Fibroblast of mammary gland (primary cell): Measurements from ENCODE around the gene GUCA2B.

Experiments
- DNase-seq: peaks from one replicate; pipeline ENCODE4 v3.0.0-alpha.2; 2010; ENCODE audit warnings: low read depth
- H3K4me3 ChIP-seq: 2 replicates; pipeline ENCODE4 v1.5.1; 2011; ENCODE audit warnings: low read depth, mild to moderate bottlenecking, low read length, moderate library complexity; ENCODE audit not compliant: control insufficient read depth
- TF ChIP-seq, protein P1 (sequence below): conservative IDR thresholded peaks from 2 replicates; pipeline ENCODE4 v1.5.1; 2011; ENCODE audit warnings: low read depth, low read length, inconsistent platforms; ENCODE audit not compliant: control insufficient read depth, insufficient read depth

Gene GUCA2B

GRCh38 chr1:42140191-42140590, 13.0 kb upstream of the GUCA2B start:
- DNase-seq: no peak
- H3K4me3 ChIP-seq: no peak overlapping the region
- TF ChIP-seq, protein P1, sequence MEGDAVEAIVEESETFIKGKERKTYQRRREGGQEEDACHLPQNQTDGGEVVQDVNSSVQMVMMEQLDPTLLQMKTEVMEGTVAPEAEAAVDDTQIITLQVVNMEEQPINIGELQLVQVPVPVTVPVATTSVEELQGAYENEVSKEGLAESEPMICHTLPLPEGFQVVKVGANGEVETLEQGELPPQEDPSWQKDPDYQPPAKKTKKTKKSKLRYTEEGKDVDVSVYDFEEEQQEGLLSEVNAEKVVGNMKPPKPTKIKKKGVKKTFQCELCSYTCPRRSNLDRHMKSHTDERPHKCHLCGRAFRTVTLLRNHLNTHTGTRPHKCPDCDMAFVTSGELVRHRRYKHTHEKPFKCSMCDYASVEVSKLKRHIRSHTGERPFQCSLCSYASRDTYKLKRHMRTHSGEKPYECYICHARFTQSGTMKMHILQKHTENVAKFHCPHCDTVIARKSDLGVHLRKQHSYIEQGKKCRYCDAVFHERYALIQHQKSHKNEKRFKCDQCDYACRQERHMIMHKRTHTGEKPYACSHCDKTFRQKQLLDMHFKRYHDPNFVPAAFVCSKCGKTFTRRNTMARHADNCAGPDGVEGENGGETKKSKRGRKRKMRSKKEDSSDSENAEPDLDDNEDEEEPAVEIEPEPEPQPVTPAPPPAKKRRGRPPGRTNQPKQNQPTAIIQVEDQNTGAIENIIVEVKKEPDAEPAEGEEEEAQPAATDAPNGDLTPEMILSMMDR: no peak

DNA sequence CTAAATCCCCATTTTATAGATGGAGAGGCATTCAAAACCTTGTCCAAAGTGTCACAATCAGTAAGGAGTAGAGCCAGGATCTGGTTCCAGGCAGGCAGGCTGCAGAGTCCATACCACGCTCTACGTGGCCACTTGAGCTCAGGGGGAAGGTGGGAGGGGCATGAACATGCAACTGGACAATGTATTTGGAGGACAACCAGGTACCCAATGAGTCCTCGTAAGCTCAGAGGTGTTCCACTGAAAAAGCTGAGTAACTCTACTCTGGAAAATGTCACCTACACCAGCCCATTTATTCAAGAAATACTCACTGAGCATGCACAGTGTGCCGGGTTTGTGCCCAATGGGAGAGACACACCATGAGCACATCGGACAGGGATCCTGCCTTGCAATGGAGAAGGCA, 11.2 kb upstream of the GUCA2B start:
- TF ChIP-seq, protein P1: no peak

DNA sequence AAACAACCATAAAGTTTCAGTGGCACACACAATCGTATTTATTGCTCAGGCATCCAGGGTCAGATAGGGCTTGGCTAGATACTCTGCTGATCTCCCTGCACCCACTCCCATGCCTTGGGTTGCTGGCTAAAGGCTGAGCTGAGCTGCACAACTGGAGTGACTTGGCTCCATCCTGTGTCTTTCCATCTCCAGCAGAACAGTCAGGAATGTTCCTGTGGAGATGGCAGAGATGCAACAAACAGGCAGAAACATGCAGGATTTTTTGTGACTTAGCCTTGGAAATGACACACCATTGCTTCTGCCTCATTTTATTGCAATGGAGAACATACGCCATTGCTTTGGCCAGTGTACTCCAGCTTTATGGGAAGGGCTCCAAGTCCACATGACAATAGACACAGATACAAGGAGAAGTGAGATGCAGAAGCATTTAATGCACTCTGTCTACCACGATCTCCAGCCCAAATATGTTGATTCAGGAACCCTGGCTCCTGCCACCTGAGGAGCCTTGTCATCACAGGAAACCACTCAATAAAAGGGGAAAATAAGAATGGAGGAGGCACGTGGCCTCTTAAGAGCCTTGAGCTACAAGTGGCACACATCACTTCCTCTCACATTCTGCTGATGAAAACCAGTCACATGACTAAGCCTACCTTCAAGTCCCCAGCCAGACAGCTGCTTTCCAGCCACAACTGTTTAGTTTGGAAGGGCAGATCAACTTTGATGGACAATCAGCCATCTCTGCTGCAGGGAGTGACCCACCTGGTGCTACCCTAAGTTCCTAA, 10.1 kb upstream of the GUCA2B start:
- no peak overlapping the region for H3K4me3 ChIP-seq
- peak; percentile 6 for DNase-seq
- TF ChIP-seq, protein P1: no peak

More for the DNA sequence above, 11.2 kb upstream of the GUCA2B start:
- no peak overlapping the region for H3K4me3 ChIP-seq
- no peak for DNase-seq

DNA sequence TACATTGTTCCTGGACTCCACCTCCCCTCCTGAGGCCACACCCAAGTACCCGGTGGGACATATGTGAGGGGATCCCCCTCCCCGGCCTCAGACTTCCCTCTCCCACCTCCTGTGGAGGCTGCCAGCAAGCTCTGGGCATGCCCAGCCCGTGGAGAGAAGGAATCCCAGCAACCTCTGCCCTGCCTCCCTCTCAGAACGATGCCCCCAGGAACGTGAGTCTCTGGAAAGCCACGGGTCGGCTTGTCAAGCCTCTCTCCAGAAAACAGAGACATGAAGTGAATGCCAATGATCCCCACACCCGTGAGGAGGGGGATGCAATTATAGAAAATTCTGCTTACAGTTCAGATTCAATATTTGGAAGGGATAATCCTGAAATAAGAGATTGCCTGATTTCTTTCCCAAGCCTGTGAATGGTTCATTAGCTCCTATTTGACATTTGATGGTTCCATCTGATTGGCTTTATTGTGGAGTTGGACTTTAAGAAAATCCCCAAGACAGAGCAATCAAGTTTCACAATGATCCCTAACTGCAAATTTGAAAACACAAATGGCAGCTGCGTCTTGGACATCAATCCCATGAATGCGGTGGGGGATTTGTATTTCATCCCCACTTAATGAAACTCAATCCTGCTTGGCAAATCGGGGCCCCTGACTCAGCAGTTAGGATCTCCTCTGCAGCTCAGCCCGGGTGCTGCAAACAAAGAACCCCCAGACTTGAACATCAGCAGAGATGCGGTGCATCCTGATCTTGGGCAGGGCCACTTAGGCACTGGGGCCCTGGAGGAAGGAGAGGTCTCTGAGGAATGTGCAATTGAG, 9.1 kb upstream of the GUCA2B start:
- TF ChIP-seq, protein P1: no peak
- H3K4me3 ChIP-seq: no peak overlapping the region
- no peak for DNase-seq

- TF ChIP-seq, protein P1: no peak
- no peak overlapping the region for H3K4me3 ChIP-seq
- no peak for DNase-seq
These were observed 8.4 kb upstream of the GUCA2B start for GRCh38 chr1:42144711-42145388.

GRCh38 chr1:42145389-42145716, 7.9 kb upstream of the GUCA2B start:
- no peak overlapping the region for H3K4me3 ChIP-seq
- no peak for DNase-seq
- TF ChIP-seq, protein P1: no peak
